ENCODE measurements around the gene AUTS2.

DNA sequence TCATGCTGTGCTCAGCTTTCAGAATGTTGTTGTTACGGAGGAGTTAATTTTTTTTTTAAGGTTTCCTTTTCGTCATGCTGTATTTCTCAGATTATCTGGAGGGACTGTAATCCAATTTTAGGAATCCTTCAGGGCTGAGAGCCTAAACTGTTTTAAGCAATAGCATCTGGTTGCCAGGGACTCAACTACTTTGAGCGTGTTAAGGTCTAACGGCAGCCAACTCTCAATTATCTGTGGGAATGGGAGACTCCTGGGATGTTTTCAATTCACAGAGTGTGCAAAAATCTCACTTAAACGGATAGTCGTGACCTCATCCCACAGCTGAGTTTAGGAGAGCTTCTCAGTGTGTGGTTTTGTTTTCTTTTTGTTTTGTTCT lies 291.7 kb downstream of the AUTS2 start:
- TF ChIP-seq BHLHE40 (IDR thresholded peaks at IDR 0.05; ENCODE audit: borderline replicate concordance) = no peak
- TF ChIP-seq, protein P1, sequence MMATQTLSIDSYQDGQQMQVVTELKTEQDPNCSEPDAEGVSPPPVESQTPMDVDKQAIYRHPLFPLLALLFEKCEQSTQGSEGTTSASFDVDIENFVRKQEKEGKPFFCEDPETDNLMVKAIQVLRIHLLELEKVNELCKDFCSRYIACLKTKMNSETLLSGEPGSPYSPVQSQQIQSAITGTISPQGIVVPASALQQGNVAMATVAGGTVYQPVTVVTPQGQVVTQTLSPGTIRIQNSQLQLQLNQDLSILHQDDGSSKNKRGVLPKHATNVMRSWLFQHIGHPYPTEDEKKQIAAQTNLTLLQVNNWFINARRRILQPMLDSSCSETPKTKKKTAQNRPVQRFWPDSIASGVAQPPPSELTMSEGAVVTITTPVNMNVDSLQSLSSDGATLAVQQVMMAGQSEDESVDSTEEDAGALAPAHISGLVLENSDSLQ (IDR thresholded peaks at IDR 0.05) = no peak
- TF ChIP-seq TARDBP (IDR thresholded peaks at IDR 0.05) = no peak
- TF ChIP-seq SP1 (IDR thresholded peaks at IDR 0.05) = no peak
- TF ChIP-seq HDGF (IDR thresholded peaks at IDR 0.05; ENCODE audit: borderline replicate concordance) = no peak
- TF ChIP-seq ELF4 (IDR thresholded peaks at IDR 0.05) = no peak
- TF ChIP-seq FOXK2 (IDR thresholded peaks at IDR 0.05) = no peak
- no peak for TF ChIP-seq SUZ12 (IDR thresholded peaks at IDR 0.05)
- TF ChIP-seq NFRKB (IDR thresholded peaks at IDR 0.05) = no peak
